H1 (cell line): ENCODE data around the gene NRSN2. TPM values are rescaled to one million over a fixed set of nuclear protein-coding genes. Genes with fewer than 3 reads are reported as not detected.

Source experiments
- CTCF ChIA-PET: fragments of 300-600 bp; sonication (Branson Sonifier 250); formaldehyde crosslinking; loops from one replicate; lab custom pipeline; 2021; ENCODE audit not compliant: partially characterized antibody; lab: Charles Lee
- POLR2A ChIA-PET: fragments of 300-600 bp; sonication (Branson Sonifier 250); formaldehyde crosslinking; loops from one replicate; lab custom pipeline; 2021; ENCODE audit warnings: inconsistent platforms; ENCODE audit not compliant: partially characterized antibody; lab: Charles Lee
- DNase-seq, 2 experiments: peaks; one replicate each; pipeline versions ENCODE4 v3.0.0 to v3.0.0-alpha.2; 2010 to 2022; ENCODE audit warnings: low spot score in 2 of 2, low read depth in 1 of 2, mixed read lengths in 1 of 2
- FAIRE-seq: peaks from 2 replicates; lab custom pipeline; 2011; peaks lifted over from hg19 to GRCh38; lab: Jason Lieb, UNC
- H2AFZ ChIP-seq: 2 replicates; pipeline ENCODE4 v1.8.1; 2012; ENCODE audit warnings: low read length, inconsistent platforms
- H2AK5ac ChIP-seq: 2 replicates; pipeline ENCODE4 v1.6.1; 2013; ENCODE audit warnings: low read depth, low read length
- H2BK120ac ChIP-seq: replicated peaks from 2 replicates; pipeline ENCODE3; 2013; ENCODE audit warnings: low read depth, low read length, inconsistent platforms
- H2BK12ac ChIP-seq: 2 replicates; pipeline ENCODE4 v1.6.1; 2013; ENCODE audit warnings: low read depth, low read length
- H2BK15ac ChIP-seq: 2 replicates; pipeline ENCODE4 v1.6.1; 2013; ENCODE audit warnings: low read length
- H2BK20ac ChIP-seq: 2 replicates; pipeline ENCODE4 v1.6.1; 2013; ENCODE audit warnings: low read length
- H2BK5ac ChIP-seq: 2 replicates; pipeline ENCODE4 v1.6.1; 2013; ENCODE audit warnings: low read depth, low read length
- H3K14ac ChIP-seq: 2 replicates; pipeline ENCODE4 v1.6.1; 2013; ENCODE audit warnings: inconsistent platforms; ENCODE audit not compliant: insufficient read length
- H3K18ac ChIP-seq: 2 replicates; pipeline ENCODE4 v1.6.1; 2013; ENCODE audit warnings: low read length; ENCODE audit errors: extremely low read depth
- H3K23ac ChIP-seq: 2 replicates; pipeline ENCODE4 v1.6.1; 2013; ENCODE audit warnings: inconsistent platforms; ENCODE audit not compliant: insufficient read length
- H3K23me2 ChIP-seq: 2 replicates; pipeline ENCODE4 v1.6.1; 2013; ENCODE audit warnings: low read depth, low read length
- H3K27ac ChIP-seq: 2 replicates; pipeline ENCODE4 v1.6.1; 2011; ENCODE audit warnings: low read depth, low read length, inconsistent platforms
- H3K27me3 ChIP-seq, 4 experiments: replicated peaks in 1 of 4; 1 replicate in 1 of 4; 2 replicates in 3 of 4; pipeline versions ENCODE4 v1.6.1 to v1.8.1; 2011 to 2013; ENCODE audit warnings: low read length in 3 of 4, mild to moderate bottlenecking in 3 of 4, inconsistent platforms in 2 of 4, mixed read lengths in 2 of 4, moderate library complexity in 1 of 4; ENCODE audit not compliant: control insufficient read depth in 3 of 4, insufficient read depth in 3 of 4; ENCODE audit errors: extremely low read depth in 1 of 4
- H3K36me3 ChIP-seq, 4 experiments: 2 replicates each; pipeline versions ENCODE4 v1.6.1 to v1.8.1; 2011 to 2013; ENCODE audit warnings: mild to moderate bottlenecking in 4 of 4, low read length in 3 of 4, moderate library complexity in 2 of 4, control low read depth in 1 of 4, inconsistent platforms in 1 of 4; ENCODE audit not compliant: insufficient read depth in 4 of 4, control insufficient read depth in 2 of 4
- H3K4ac ChIP-seq: replicated peaks from 2 replicates; pipeline ENCODE3; 2013; ENCODE audit warnings: low read length, low read depth, mixed read lengths, inconsistent platforms; ENCODE audit not compliant: insufficient read length
- H3K4me1 ChIP-seq, 4 experiments: replicated peaks in 1 of 4; 1 replicate in 1 of 4; 2 replicates in 3 of 4; pipeline versions ENCODE4 v1.6.1 to v1.8.1; 2011 to 2013; ENCODE audit warnings: low read length in 3 of 4, inconsistent platforms in 2 of 4, mixed read lengths in 1 of 4; ENCODE audit not compliant: insufficient read depth in 4 of 4, control insufficient read depth in 3 of 4
- H3K4me2 ChIP-seq, 2 experiments: 2 replicates each; pipeline versions ENCODE4 v1.6.1 to v1.8.1; 2011 to 2013; ENCODE audit warnings: low read depth in 2 of 2, low read length in 2 of 2, control low read depth in 1 of 2, inconsistent platforms in 1 of 2, mild to moderate bottlenecking in 1 of 2; ENCODE audit not compliant: insufficient read depth in 1 of 2
- H3K4me3 ChIP-seq, 4 experiments: fragments of 200-600, 300-600 bp in 1 of 4; sonication (generic), shearing (Covaris generic), sonication (Bioruptor Twin) in 1 of 4; 2 replicates each; pipeline versions ENCODE4 v1.5.1 to v1.8.1; 2011 to 2016; ENCODE audit warnings: low read length in 4 of 4, low read depth in 3 of 4, control low read depth in 2 of 4, inconsistent platforms in 2 of 4, mild to moderate bottlenecking in 2 of 4, mixed read lengths in 1 of 4, moderate library complexity in 1 of 4; ENCODE audit not compliant: insufficient read depth in 2 of 4; ENCODE audit errors: extremely low read depth in 1 of 4
- H3K56ac ChIP-seq: replicated peaks from 2 replicates; pipeline ENCODE3; 2013; ENCODE audit warnings: low read depth, mild to moderate bottlenecking, mixed read lengths, low read length, inconsistent platforms; ENCODE audit not compliant: insufficient read length
- H3K79me1 ChIP-seq: 2 replicates; pipeline ENCODE4 v1.6.1; 2013; ENCODE audit warnings: low read depth, low read length, control low read depth
- H3K79me2 ChIP-seq, 2 experiments: 2 replicates each; pipeline versions ENCODE4 v1.6.1 to v1.8.1; 2012 to 2013; ENCODE audit warnings: low read length in 2 of 2, mild to moderate bottlenecking in 2 of 2, inconsistent platforms in 1 of 2; ENCODE audit not compliant: insufficient read depth in 2 of 2, control insufficient read depth in 1 of 2
- H3K9ac ChIP-seq, 4 experiments: replicated peaks in 1 of 4; 1 replicate in 1 of 4; 2 replicates in 3 of 4; pipeline versions ENCODE4 v1.6.1 to v1.8.1; 2011 to 2013; ENCODE audit warnings: low read depth in 3 of 4, low read length in 3 of 4, control low read depth in 2 of 4, mild to moderate bottlenecking in 2 of 4, moderate library complexity in 2 of 4, inconsistent platforms in 1 of 4; ENCODE audit errors: extremely low read depth in 1 of 4
- H3K9me3 ChIP-seq, 2 experiments: 2 replicates each; pipeline versions ENCODE4 v1.6.1 to v1.8.1; 2012 to 2013; ENCODE audit warnings: mild to moderate bottlenecking in 2 of 2, moderate library complexity in 2 of 2, control low read depth in 1 of 2, inconsistent platforms in 1 of 2, low read depth in 1 of 2, low read length in 1 of 2, mixed read lengths in 1 of 2; ENCODE audit not compliant: insufficient read depth in 2 of 2
- H4K20me1 ChIP-seq, 2 experiments: replicated peaks in 1 of 2; 2 replicates each; pipeline versions ENCODE3 to v1.8.1; 2011 to 2013; ENCODE audit warnings: inconsistent platforms in 2 of 2, low read length in 2 of 2, mild to moderate bottlenecking in 1 of 2; ENCODE audit not compliant: insufficient read depth in 2 of 2, control insufficient read depth in 1 of 2
- H4K5ac ChIP-seq: 2 replicates; pipeline ENCODE4 v1.6.1; 2013; ENCODE audit warnings: low read length, low read depth, mixed read lengths, inconsistent platforms; ENCODE audit not compliant: insufficient read length
- H4K8ac ChIP-seq: 2 replicates; pipeline ENCODE4 v1.8.0; 2013; ENCODE audit warnings: mild to moderate bottlenecking, moderate library complexity, low read length, inconsistent platforms; ENCODE audit not compliant: insufficient read depth; ENCODE audit errors: extremely low read depth
- H4K91ac ChIP-seq: replicated peaks from 2 replicates; pipeline ENCODE3; 2013; ENCODE audit warnings: low read length, mixed read lengths, inconsistent platforms; ENCODE audit not compliant: insufficient read length
- CBX8 ChIP-seq: fragments of 300-800, 300-1000 bp; sonication (generic); IDR thresholded peaks from 2 replicates; pipeline ENCODE4 v1.7.1; 2016; ENCODE audit warnings: low read depth, low read length, borderline replicate concordance
- E2F6 ChIP-seq: IDR thresholded peaks from 2 replicates; pipeline ENCODE4 v1.6.1; 2012; ENCODE audit warnings: inconsistent platforms
- KDM1A ChIP-seq: fragments of 200-600, 300-600 bp; sonication (generic); IDR thresholded peaks from 2 replicates; pipeline ENCODE4 v1.7.1; 2016; ENCODE audit warnings: mild to moderate bottlenecking, low read length, borderline replicate concordance
- MAFK ChIP-seq: IDR thresholded peaks from 2 replicates; pipeline ENCODE4 v1.6.1; 2012; ENCODE audit warnings: low read depth, mild to moderate bottlenecking, improper control_type of control experiment, low read length
- POU5F1 ChIP-seq: IDR thresholded peaks from 2 replicates; pipeline ENCODE4 v1.6.1; 2011; ENCODE audit warnings: low read depth, mild to moderate bottlenecking, low read length, moderate library complexity
- WGBS, 2 experiments: shearing (Covaris generic) in 1 of 2; methylation state at CpG; one replicate each; pipeline versions ENCODE4 v1.1.6 to v1.1.7; 2013 to 2015; ENCODE audit warnings: low lambda C conversion rate in 2 of 2, mixed read lengths in 2 of 2, inconsistent platforms in 1 of 2, low coverage in 1 of 2, missing lambda C conversion rate in 1 of 2; ENCODE audit not compliant: insufficient replicate concordance in 2 of 2, insufficient coverage in 1 of 2, insufficient read length in 1 of 2; ENCODE audit errors: extremely low coverage in 1 of 2, missing lambda C conversion rate in 1 of 2; 5-methylcytosine and 5-hydroxymethylcytosine counted together
- polyA plus RNA-seq, 7 experiments: library from polyadenylated mRNA; depleted of rRNA in 3 of 7; stranded (reverse) in 5 of 7; unstranded in 2 of 7; fragments of >200 nt in 5 of 7; fragments of 200-250 nt in 2 of 7; gene quantifications; 1 replicate in 5 of 7; 2 replicates in 1 of 7; 4 replicates in 1 of 7; pipeline versions ENCODE4 v1.2.1 to v1.2.3, GENCODE V29; 2011 to 2013; ENCODE audit warnings: missing spikeins in 2 of 7, mixed read lengths in 2 of 7
- total RNA-seq: library from RNA; stranded (reverse); fragmentation: NEBNext Ultra II Directional; extraction: Animal tissue kit (Norgen Biotek cat#: 25700); gene quantifications from 2 replicates; pipeline ENCODE4 v1.2.1, GENCODE V29; 2021

NRSN2 gene
- total and polyA plus RNA-seq, 2 of the 8 experiments (the other 6 are each of a cell fraction or from before 2014, with no cell fraction given) = 19.4 to 33.3 TPM

GRCh38 chr20:316316-317068 lies 30.4 kb upstream of the NRSN2 start:
- Histone ChIP-seq H3K14ac (no peak overlapping the region), H3K79me1 (no peaks in the 10 kb centered on the region; the same call in 1 of the 2 replicates), H3K9me3 (no peaks in the 10 kb centered on the region), H3K56ac (no peak overlapping the region), H3K4me2 (no peak overlapping the region), H3K4me3 (no peak overlapping the region), H3K23ac (no peak overlapping the region), H4K91ac (no peak overlapping the region), H3K9ac (no peak overlapping the region), H2BK12ac (no peak overlapping the region), H2BK15ac (no peak overlapping the region)
- POLR2A ChIA-PET = interaction anchor here (0.9 kb wide), 1 partner anchor 18 kb away, joined by 3 read pairs; no protein-coding TSS in a partner anchor
- FAIRE-seq = no peak
- no peak for TF ChIP-seq E2F6
- no peak for TF ChIP-seq POU5F1
- no peak for TF ChIP-seq CBX8
- TF ChIP-seq KDM1A = no peak
- TF ChIP-seq MAFK = peak; percentile 45; the same call in 1 of the 2 replicates
- TF ChIP-seq, all 59 proteins: peak for 1
- Histone ChIP-seq H2AK5ac (no peak overlapping the region), H3K4ac (no peak overlapping the region), H4K20me1 (no peaks in the 10 kb centered on the region), H3K4me1 (peaks cover 0 to 3% (median 0%) of the 10 kb centered on the region in 4 experiments; a peak in 2 of 7 replicates), H2BK120ac (no peak overlapping the region), H3K18ac (no peak overlapping the region), H2BK20ac (no peak overlapping the region), H2BK5ac (no peak overlapping the region), H4K8ac (no peak overlapping the region), H3K27me3 (no peaks in the 10 kb centered on the region), H3K36me3 (no peaks in the 10 kb centered on the region), H4K5ac (no peak overlapping the region), H3K23me2 (no peaks in the 10 kb centered on the region), H3K27ac (no peak overlapping the region), H3K79me2 (no peaks in the 10 kb centered on the region), H2AFZ (no peak overlapping the region)
- CTCF ChIA-PET = interaction anchor here (1.2 kb wide), 1 partner anchor 13 kb away, joined by 3 read pairs; no protein-coding TSS in a partner anchor
- no peak for DNase-seq
- 100% methylated on average over 2 of the region's 2 CpGs; no CpG with 5 or more reads in 1 of the 2 experiments for WGBS, 2 experiments
